ENCODE measurements around the gene SLC22A3. TPM values are rescaled to one million over a fixed set of nuclear protein-coding genes. Genes with fewer than 3 reads are reported as not detected.

The SLC22A3 gene
- total RNA-seq, 1 experiment from 2014 or later: 2.4 TPM

DNA sequence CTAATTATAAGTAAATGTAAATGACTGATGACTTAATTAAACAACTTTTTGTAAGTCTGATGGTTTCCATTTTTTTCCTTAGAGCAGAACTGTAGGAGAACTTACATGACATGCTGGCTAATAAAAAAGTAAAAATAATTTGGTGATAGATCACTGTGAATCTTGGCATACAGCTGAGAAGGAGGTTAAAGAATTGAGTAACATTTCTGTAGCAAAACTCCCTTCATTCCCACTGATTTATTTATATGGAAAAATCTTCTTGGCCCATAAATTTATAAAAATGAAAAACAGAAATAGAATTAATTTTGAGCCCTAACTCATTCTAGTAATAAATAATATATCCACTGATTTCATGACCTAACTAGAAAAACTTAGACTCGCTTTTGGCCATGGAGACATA, 48.1 kb downstream of the SLC22A3 start:
- H3K9me3 ChIP-seq: no peaks in the 10 kb centered on the region; the same call in none of the 2 replicates

DNA sequence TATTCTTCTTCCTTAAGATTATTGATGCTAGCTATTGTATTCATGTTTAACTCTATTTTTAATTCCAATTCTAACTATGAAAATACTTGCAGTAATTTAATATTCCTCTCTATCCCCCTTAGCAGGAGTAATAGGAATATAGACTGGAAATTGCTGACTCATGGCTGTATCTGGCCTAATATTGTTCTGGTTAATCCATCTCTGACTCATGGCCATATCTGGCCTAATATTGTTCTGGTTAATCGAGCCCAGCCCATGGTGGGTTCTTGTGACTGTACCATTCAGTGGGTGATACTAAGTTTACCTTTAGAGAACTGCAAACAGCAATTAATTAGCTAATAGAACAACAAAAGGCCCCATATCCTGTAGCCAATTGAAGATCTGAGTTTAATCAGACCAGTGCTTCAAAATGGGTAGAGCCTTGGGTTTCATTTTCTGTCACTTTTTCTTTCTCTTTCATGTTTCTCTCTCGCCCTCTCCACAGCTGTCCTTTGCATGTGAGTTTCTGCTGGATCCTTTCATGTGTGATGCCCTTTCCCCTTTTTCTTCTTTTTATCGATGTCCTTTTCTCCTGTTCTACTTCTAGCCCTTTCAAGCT, 50.6 kb downstream of the SLC22A3 start:
- CTCF ChIA-PET: no interaction called here
- Histone ChIP-seq H3K9me3 (no peaks in the 10 kb centered on the region; the same call in 1 of the 2 replicates), H3K36me3 (ENCODE audit: control insufficient read depth, insufficient read depth, low read length) (no peaks in the 10 kb centered on the region), H3K4me1 (peaks cover 16% of the 10 kb centered on the region), H3K4me3 (ENCODE audit: low read depth, low read length) (no peak overlapping the region), H3K27me3 (replicated peaks; ENCODE audit: control insufficient read depth, insufficient read depth, low read length) (no peaks in the 10 kb centered on the region)
- TF ChIP-seq, protein P1, sequence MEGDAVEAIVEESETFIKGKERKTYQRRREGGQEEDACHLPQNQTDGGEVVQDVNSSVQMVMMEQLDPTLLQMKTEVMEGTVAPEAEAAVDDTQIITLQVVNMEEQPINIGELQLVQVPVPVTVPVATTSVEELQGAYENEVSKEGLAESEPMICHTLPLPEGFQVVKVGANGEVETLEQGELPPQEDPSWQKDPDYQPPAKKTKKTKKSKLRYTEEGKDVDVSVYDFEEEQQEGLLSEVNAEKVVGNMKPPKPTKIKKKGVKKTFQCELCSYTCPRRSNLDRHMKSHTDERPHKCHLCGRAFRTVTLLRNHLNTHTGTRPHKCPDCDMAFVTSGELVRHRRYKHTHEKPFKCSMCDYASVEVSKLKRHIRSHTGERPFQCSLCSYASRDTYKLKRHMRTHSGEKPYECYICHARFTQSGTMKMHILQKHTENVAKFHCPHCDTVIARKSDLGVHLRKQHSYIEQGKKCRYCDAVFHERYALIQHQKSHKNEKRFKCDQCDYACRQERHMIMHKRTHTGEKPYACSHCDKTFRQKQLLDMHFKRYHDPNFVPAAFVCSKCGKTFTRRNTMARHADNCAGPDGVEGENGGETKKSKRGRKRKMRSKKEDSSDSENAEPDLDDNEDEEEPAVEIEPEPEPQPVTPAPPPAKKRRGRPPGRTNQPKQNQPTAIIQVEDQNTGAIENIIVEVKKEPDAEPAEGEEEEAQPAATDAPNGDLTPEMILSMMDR (IDR thresholded peaks at IDR 0.05; ENCODE audit: insufficient read depth in 1 of 2, low read depth in 1 of 2, low read length in 1 of 2, severe bottlenecking in 1 of 2, unreplicated experiment in 1 of 2): no peak
- no peaks in the 10 kb centered on the region for H3K27me3 Mint-ChIP-seq (ENCODE audit: insufficient read depth, unreplicated experiment)
- BruUV-seq (replicated peaks): no TSS peak
- no peak overlapping the region for H3K4me3 Mint-ChIP-seq (ENCODE audit: unreplicated experiment)
- no peak for DNase-seq
- POLR2A ChIA-PET: no interaction called here
- H3K9me3 Mint-ChIP-seq (ENCODE audit: unreplicated experiment): no peaks in the 10 kb centered on the region
- no peak overlapping the region for H3K27ac Mint-ChIP-seq (ENCODE audit: unreplicated experiment)
- peaks cover 6% of the 10 kb centered on the region for H3K36me3 Mint-ChIP-seq (ENCODE audit: insufficient read depth, unreplicated experiment)
- intact Hi-C loops (cut with micrococcal nuclease; ENCODE audit: unreplicated experiment): no loop called here
- peaks cover 10% of the 10 kb centered on the region for H3K4me1 Mint-ChIP-seq (ENCODE audit: low read depth, unreplicated experiment)

More for the DNA sequence above, 48.1 kb downstream of the SLC22A3 start:
- H3K27ac Mint-ChIP-seq (ENCODE audit: unreplicated experiment): no peak overlapping the region
- H3K4me1 Mint-ChIP-seq (ENCODE audit: low read depth, unreplicated experiment): peaks cover 19% of the 10 kb centered on the region
- H3K36me3 ChIP-seq (ENCODE audit: control insufficient read depth, insufficient read depth, low read length): no peaks in the 10 kb centered on the region
- H3K36me3 Mint-ChIP-seq (ENCODE audit: insufficient read depth, unreplicated experiment): peaks cover 6% of the 10 kb centered on the region
- peaks cover 30% of the 10 kb centered on the region for H3K4me1 ChIP-seq
- intact Hi-C loops (cut with micrococcal nuclease; ENCODE audit: unreplicated experiment): no loop called here
- POLR2A ChIA-PET: no interaction called here
- no peaks in the 10 kb centered on the region for H3K27me3 Mint-ChIP-seq (ENCODE audit: insufficient read depth, unreplicated experiment)
- DNase-seq: no peak
- H3K4me3 ChIP-seq (ENCODE audit: low read depth, low read length): no peak overlapping the region
- CTCF ChIA-PET: no interaction called here
- TF ChIP-seq, protein P1 (IDR thresholded peaks at IDR 0.05; ENCODE audit: insufficient read depth in 1 of 2, low read depth in 1 of 2, low read length in 1 of 2, severe bottlenecking in 1 of 2, unreplicated experiment in 1 of 2): no peak
- BruUV-seq (replicated peaks): no TSS peak
- H3K4me3 Mint-ChIP-seq (ENCODE audit: unreplicated experiment): no peak overlapping the region
- no peaks in the 10 kb centered on the region for H3K27me3 ChIP-seq (replicated peaks; ENCODE audit: control insufficient read depth, insufficient read depth, low read length)
- H3K9me3 Mint-ChIP-seq (ENCODE audit: unreplicated experiment): no peaks in the 10 kb centered on the region

DNA sequence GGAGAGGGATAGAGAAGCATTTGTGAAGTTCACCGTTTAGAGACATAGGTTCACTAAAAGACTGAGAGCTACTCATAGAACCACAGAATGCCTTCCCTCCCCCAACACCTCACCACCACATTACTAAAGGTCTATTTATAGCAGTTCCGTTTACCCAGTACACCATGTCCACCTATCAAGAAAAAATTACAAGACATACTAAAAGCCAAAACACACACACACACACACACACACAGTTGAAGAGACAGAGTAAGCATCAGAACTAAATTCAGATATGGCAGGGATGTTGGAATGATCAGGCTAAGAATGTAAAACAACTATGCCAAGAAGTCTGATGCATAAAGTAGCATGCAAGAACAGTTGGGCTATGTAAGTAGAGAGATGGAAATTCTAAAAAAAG, 52.3 kb downstream of the SLC22A3 start:
- H3K4me1 ChIP-seq: no peaks in the 10 kb centered on the region
- CTCF ChIA-PET: no interaction called here

More for the DNA sequence above, 52.3 kb downstream of the SLC22A3 start:
- Mint-ChIP-seq H3K36me3 (ENCODE audit: insufficient read depth, unreplicated experiment) (no peaks in the 10 kb centered on the region), H3K4me1 (ENCODE audit: low read depth, unreplicated experiment) (no peaks in the 10 kb centered on the region), H3K4me3 (ENCODE audit: unreplicated experiment) (no peak overlapping the region), H3K27ac (ENCODE audit: unreplicated experiment) (no peak overlapping the region), H3K9me3 (ENCODE audit: unreplicated experiment) (no peaks in the 10 kb centered on the region), H3K27me3 (ENCODE audit: insufficient read depth, unreplicated experiment) (no peaks in the 10 kb centered on the region)
- Histone ChIP-seq H3K9me3 (no peaks in the 10 kb centered on the region), H3K36me3 (ENCODE audit: control insufficient read depth, insufficient read depth, low read length) (no peaks in the 10 kb centered on the region), H3K27me3 (replicated peaks; ENCODE audit: control insufficient read depth, insufficient read depth, low read length) (no peaks in the 10 kb centered on the region), H3K4me3 (ENCODE audit: low read depth, low read length) (no peak overlapping the region)
- POLR2A ChIA-PET: interaction anchor here (0.6 kb wide), 1 partner anchor 79 kb away, joined by 4 read pairs; no protein-coding TSS in a partner anchor
- DNase-seq: no peak
- TF ChIP-seq, protein P1 (IDR thresholded peaks at IDR 0.05; ENCODE audit: insufficient read depth in 1 of 2, low read depth in 1 of 2, low read length in 1 of 2, severe bottlenecking in 1 of 2, unreplicated experiment in 1 of 2): no peak
- intact Hi-C loops (cut with micrococcal nuclease; ENCODE audit: unreplicated experiment): no loop called here
- BruUV-seq (replicated peaks): no TSS peak
